Nephron (organoid): ENCODE results near the gene PCBP3.

Source experiments
- H3K27ac Mint-ChIP-seq, 3 experiments: 2 replicates each; pipeline ENCODE4 v1.8.0; 2020; ENCODE audit warnings: mixed read lengths in 3 of 3, mild to moderate bottlenecking in 2 of 3, moderate library complexity in 1 of 3
- H3K27me3 Mint-ChIP-seq: 2 replicates; pipeline ENCODE4 v1.8.0; 2021; ENCODE audit warnings: low read depth, mild to moderate bottlenecking, moderate library complexity, mixed read lengths
- H3K36me3 Mint-ChIP-seq: 2 replicates; pipeline ENCODE4 v1.8.0; 2020; ENCODE audit warnings: low read depth, mixed read lengths
- H3K4me1 Mint-ChIP-seq: 2 replicates; pipeline ENCODE4 v1.8.0; 2020; ENCODE audit warnings: mixed read lengths
- H3K4me3 Mint-ChIP-seq, 3 experiments: 2 replicates each; pipeline ENCODE4 v1.8.0; 2020; ENCODE audit warnings: mild to moderate bottlenecking in 3 of 3, mixed read lengths in 3 of 3, moderate library complexity in 2 of 3
- H3K9me3 Mint-ChIP-seq: 2 replicates; pipeline ENCODE4 v1.8.0; 2020; ENCODE audit warnings: mixed read lengths
- TF ChIP-seq, protein P1 (sequence below), 3 experiments: fragments of 200-600 bp; sonication (generic); IDR thresholded peaks; one replicate each; pipeline ENCODE4 v1.5.0; 2021; ENCODE audit warnings: antibody characterized with exemption in 3 of 3; ENCODE audit not compliant: unreplicated experiment in 3 of 3

Gene PCBP3

DNA sequence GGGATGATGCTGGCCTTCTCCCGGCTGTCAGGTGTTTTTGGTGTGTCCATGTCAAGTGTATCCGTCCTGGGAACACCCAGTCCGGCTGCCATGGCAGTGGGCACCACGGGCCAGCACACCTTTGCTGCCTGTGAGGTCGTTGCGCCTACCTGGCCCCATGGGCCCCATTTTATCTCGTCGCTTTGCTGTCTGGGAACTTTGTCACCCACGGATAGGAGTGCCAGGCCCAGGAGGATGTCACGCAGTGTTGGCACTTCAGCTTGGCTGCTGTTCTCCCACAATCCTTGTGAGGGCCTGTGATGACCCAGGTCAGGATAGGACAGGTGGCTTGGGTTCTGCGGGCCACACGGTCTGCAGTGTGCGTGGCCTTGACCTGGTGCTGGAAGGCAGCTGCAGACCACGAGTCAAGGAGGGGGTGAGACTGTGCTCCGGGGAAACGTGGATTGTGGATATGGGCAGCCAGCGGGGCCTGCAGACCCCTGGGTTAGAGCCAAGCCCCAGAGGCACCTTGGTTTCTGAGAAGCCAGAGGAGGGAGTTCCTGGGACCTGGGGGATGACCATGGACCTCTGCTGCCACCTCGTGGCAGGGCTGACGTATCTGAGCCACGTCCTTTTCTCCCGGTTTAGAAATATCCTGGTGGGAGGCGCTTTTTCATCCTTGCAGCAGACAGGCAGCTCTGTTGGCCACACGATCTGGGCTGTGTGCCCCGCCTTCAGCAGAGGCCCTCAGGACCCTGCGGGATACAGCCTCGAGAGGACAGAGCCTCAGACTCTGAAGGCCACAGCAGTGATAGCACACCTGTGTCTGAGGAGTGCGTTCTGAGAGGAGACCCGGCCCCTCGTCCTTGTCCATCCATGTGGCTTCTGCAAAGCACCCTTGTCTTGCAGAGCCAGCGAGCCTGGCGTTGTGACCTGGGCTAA, 176.9 kb downstream of the PCBP3 start:
- TF ChIP-seq, protein P1, sequence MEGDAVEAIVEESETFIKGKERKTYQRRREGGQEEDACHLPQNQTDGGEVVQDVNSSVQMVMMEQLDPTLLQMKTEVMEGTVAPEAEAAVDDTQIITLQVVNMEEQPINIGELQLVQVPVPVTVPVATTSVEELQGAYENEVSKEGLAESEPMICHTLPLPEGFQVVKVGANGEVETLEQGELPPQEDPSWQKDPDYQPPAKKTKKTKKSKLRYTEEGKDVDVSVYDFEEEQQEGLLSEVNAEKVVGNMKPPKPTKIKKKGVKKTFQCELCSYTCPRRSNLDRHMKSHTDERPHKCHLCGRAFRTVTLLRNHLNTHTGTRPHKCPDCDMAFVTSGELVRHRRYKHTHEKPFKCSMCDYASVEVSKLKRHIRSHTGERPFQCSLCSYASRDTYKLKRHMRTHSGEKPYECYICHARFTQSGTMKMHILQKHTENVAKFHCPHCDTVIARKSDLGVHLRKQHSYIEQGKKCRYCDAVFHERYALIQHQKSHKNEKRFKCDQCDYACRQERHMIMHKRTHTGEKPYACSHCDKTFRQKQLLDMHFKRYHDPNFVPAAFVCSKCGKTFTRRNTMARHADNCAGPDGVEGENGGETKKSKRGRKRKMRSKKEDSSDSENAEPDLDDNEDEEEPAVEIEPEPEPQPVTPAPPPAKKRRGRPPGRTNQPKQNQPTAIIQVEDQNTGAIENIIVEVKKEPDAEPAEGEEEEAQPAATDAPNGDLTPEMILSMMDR (IDR thresholded peaks at IDR 0.05; ENCODE audit: unreplicated experiment in 3 of 3): peak; percentile 87 to 88 (median 87)
- H3K27ac Mint-ChIP-seq: peak overlapping the region; percentile 29 to 56 (median 35)
- H3K4me3 Mint-ChIP-seq: no peak overlapping the region
- no peaks in the 10 kb centered on the region for H3K36me3 Mint-ChIP-seq
- H3K4me1 Mint-ChIP-seq: peaks cover 56% of the 10 kb centered on the region
- peaks cover 24% of the 10 kb centered on the region for H3K27me3 Mint-ChIP-seq
- no peaks in the 10 kb centered on the region for H3K9me3 Mint-ChIP-seq

DNA sequence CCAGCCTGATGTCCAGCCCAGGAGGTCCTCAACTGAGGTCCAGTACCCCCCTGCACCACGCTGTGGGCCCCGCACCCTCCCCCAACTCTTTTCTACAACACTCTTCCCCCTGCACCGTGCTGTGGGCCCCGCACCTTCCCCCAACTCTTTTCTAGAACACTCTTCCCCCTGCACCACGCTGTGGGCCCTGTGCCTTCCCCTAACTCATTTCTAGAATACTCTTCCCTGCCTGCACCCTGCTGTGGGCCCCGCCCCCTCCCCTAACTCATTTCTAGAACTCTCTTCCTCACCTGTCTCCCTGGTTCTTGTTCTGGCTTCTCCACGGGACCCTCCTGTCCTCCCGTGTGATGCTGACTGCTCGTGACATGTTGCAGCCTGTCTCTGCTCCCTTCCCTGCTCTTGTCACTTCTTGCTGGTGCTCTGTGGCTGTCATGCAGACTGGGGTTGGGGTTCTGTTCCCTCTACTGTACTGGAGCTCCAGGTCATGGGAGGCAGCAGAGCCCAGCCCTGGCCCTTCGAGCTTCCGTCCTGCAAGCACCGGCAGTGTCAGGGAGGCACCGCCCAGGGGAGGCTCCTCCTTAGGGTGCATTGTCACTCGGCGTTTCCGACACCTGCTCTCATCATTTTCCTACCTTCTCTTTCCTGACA, 177.9 kb downstream of the PCBP3 start:
- no peaks in the 10 kb centered on the region for H3K36me3 Mint-ChIP-seq
- TF ChIP-seq, protein P1 (IDR thresholded peaks at IDR 0.05; ENCODE audit: unreplicated experiment in 3 of 3): no peak
- peaks cover 58% of the 10 kb centered on the region for H3K4me1 Mint-ChIP-seq
- H3K27me3 Mint-ChIP-seq: peaks cover 28% of the 10 kb centered on the region
- peak overlapping the region in 2 of 3 experiments; percentile 18 to 60 for H3K27ac Mint-ChIP-seq
- no peak overlapping the region for H3K4me3 Mint-ChIP-seq
- H3K9me3 Mint-ChIP-seq: no peaks in the 10 kb centered on the region

DNA sequence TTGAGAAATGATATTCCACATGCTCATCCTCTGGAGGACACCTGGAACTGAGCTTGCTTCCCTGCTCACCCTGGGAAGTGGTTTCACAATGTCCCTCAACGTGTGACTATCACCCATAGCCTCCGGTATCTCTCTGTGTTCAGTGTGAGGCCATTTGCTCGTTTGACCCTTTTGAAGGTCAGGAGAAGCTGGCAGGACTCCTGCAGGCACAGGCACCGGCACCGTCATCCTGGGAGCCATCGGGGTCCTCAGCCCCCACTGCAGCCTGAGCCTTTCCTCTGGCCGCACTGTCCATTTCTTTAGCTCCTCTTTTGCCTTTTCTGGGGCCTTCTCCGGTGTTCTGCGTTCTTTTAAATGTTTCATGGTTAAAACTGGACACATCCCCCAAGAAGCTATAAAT, 178.5 kb downstream of the PCBP3 start:
- TF ChIP-seq, protein P1 (IDR thresholded peaks at IDR 0.05; ENCODE audit: unreplicated experiment in 3 of 3): no peak
- peaks cover 54% of the 10 kb centered on the region for H3K4me1 Mint-ChIP-seq

DNA sequence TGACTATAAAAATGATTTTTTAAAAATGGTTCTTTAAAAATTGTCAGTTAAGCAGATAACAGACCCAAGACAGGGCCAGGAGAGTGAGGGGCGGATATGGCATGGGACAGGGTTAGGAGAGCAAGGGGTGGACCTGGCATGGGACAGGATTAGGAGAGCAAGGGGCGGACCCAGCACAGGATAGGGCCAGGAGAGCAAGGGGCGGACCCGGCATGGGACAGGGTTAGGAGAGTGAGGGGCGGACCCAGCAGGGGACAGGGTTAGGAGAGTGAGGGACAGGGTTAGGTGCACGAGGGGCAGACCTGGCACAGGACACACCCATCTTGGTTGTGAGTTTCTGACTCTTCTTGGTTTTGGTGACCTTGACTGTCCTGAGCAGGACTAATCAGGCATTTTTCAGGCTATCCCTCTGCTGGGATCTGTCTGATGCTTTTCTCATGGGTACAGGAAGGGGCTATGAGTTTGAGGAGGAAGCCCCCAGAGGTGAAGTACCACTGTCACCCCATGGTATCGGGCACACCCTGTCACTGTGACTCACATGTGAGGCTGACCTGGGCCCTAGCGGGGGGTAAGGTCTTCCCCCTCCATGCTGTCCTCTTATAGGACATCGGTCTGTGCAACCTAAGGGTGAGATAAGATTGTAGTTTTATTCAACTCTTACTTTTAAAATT, 179.0 kb downstream of the PCBP3 start:
- Mint-ChIP-seq H3K4me1 (peaks cover 48% of the 10 kb centered on the region), H3K9me3 (no peaks in the 10 kb centered on the region), H3K27me3 (peaks cover 30% of the 10 kb centered on the region), H3K36me3 (no peaks in the 10 kb centered on the region), H3K4me3 (no peak overlapping the region), H3K27ac (peak overlapping the region; percentile 11 to 60 (median 18))
- TF ChIP-seq, protein P1 (IDR thresholded peaks at IDR 0.05; ENCODE audit: unreplicated experiment in 3 of 3): no peak

More for the DNA sequence above, 178.5 kb downstream of the PCBP3 start:
- Mint-ChIP-seq H3K4me3 (no peak overlapping the region), H3K27me3 (peaks cover 30% of the 10 kb centered on the region), H3K36me3 (no peaks in the 10 kb centered on the region), H3K9me3 (no peaks in the 10 kb centered on the region), H3K27ac (peak overlapping the region; percentile 11 to 60 (median 18))

DNA sequence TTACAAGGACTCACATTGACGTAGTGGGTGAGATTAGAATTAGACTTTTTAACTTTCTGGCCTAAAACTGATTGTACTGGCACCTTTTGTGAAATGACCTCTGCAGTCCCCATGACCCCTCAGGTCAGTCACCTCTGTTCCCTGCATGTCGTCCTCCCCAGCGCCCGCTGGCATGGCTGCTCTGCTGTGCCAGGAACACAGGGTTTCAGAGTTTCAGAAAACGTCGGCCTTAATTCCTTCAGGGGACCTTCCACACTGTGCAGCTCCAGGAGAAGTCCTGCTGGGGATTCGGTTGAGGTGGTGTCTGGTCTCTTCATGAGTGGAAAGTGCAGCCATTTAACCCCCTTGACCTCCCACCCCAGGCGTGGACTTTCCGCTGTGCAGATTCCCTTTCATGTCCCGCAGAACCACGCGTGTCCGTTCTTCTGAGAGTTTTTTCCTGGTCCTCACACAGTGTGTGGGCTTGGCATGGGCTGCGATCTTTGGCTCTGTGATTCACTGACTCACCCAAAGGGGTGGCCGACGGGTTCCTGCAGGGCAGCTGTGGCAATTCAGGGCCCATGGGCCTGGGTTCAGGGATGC, 179.7 kb downstream of the PCBP3 start:
- H3K4me3 Mint-ChIP-seq: no peak overlapping the region
- no peak overlapping the region for H3K27ac Mint-ChIP-seq

More for the DNA sequence above, 179.7 kb downstream of the PCBP3 start:
- no peaks in the 10 kb centered on the region for H3K9me3 Mint-ChIP-seq
- H3K36me3 Mint-ChIP-seq: no peaks in the 10 kb centered on the region
- TF ChIP-seq, protein P1 (IDR thresholded peaks at IDR 0.05; ENCODE audit: unreplicated experiment in 3 of 3): no peak
- peaks cover 45% of the 10 kb centered on the region for H3K4me1 Mint-ChIP-seq
- peaks cover 30% of the 10 kb centered on the region for H3K27me3 Mint-ChIP-seq
